Measurements from ENCODE around the gene TRMT44. TPM values are rescaled to one million over a fixed set of nuclear protein-coding genes. Genes with fewer than 3 reads are reported as not detected.

Gene TRMT44
- total RNA-seq, 1 experiment from 2014 or later, result 15.3 TPM

DNA sequence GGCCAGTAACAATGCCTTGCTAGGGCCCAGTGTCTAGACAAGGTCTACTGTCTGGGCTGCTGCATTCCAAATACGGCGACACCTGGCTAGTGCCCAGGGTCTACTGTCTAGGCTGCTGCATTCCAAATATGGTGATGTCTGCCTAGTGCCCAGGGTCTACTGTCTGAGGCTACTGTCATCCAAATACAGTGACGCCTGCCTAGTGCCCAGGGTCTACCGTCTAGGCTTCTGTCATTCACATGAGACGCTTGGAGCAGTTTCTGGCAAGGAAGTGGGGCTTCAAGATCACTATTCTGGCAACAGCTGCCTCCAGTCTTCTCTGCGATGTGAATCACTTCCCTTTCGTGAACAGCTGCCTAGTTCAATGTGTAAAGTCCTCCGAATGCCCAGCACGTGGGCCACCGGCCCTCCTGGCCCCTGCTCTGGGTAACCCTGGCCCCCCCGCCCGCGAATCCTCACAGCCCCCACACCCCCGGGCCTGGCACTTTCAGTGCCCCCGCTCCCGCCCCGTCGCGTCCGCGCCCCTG is 12.8 kb upstream of the TRMT44 start:
- Histone ChIP-seq H3K9ac (ENCODE audit: low read length) (peak overlapping the region; percentile 64), H3K9me3 (ENCODE audit: low read length) (no peaks in the 10 kb centered on the region), H4K20me1 (ENCODE audit: low read length) (no peaks in the 10 kb centered on the region), H3F3A (ENCODE audit: low read length, unreplicated experiment) (no peaks in the 10 kb centered on the region), H3K9me2 (replicated peaks; ENCODE audit: low read length) (no peaks in the 10 kb centered on the region), H3K4me1 (ENCODE audit: insufficient read depth, low read length) (peaks cover 3% of the 10 kb centered on the region; the same call in 1 of the 2 replicates), H3K36me3 (ENCODE audit: low read depth, low read length) (no peaks in the 10 kb centered on the region), H3K79me2 (ENCODE audit: low read length) (no peaks in the 10 kb centered on the region), H3K4me2 (ENCODE audit: low read length) (peak overlapping the region; percentile 97), H3K4me3 (ENCODE audit: low read length) (peak overlapping the region; percentile 71), H2AFZ (ENCODE audit: low read length) (peak overlapping the region; percentile 85), H3K27ac (ENCODE audit: low read length) (no peak overlapping the region), H3K27me3 (ENCODE audit: low read length) (no peaks in the 10 kb centered on the region)
- TF ChIP-seq EZH2phosphoT487 (IDR thresholded peaks at IDR 0.05; ENCODE audit: borderline replicate concordance, low read length) (no peak), EZH2 (IDR thresholded peaks at IDR 0.05; ENCODE audit: low read length, unreplicated experiment) (no peak)
- TF ChIP-seq, protein P1, sequence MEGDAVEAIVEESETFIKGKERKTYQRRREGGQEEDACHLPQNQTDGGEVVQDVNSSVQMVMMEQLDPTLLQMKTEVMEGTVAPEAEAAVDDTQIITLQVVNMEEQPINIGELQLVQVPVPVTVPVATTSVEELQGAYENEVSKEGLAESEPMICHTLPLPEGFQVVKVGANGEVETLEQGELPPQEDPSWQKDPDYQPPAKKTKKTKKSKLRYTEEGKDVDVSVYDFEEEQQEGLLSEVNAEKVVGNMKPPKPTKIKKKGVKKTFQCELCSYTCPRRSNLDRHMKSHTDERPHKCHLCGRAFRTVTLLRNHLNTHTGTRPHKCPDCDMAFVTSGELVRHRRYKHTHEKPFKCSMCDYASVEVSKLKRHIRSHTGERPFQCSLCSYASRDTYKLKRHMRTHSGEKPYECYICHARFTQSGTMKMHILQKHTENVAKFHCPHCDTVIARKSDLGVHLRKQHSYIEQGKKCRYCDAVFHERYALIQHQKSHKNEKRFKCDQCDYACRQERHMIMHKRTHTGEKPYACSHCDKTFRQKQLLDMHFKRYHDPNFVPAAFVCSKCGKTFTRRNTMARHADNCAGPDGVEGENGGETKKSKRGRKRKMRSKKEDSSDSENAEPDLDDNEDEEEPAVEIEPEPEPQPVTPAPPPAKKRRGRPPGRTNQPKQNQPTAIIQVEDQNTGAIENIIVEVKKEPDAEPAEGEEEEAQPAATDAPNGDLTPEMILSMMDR (conservative IDR thresholded peaks at IDR 0.05; ENCODE audit: low read depth, low read length), result no peak
- ATAC-seq (peak; percentile 48), DNase-seq (peak; percentile 18)
- CTCF ChIA-PET, result no interaction called here
- POLR2A ChIA-PET (ENCODE audit: unreplicated experiment), result interaction anchor here (0.9 kb wide), 1 partner anchor 119 kb away, joined by 6 read pairs; no protein-coding TSS in a partner anchor
- no TSS peak for BruUV-seq (replicated peaks)
- intact Hi-C loops (cut with micrococcal nuclease), result no loop called here

DNA sequence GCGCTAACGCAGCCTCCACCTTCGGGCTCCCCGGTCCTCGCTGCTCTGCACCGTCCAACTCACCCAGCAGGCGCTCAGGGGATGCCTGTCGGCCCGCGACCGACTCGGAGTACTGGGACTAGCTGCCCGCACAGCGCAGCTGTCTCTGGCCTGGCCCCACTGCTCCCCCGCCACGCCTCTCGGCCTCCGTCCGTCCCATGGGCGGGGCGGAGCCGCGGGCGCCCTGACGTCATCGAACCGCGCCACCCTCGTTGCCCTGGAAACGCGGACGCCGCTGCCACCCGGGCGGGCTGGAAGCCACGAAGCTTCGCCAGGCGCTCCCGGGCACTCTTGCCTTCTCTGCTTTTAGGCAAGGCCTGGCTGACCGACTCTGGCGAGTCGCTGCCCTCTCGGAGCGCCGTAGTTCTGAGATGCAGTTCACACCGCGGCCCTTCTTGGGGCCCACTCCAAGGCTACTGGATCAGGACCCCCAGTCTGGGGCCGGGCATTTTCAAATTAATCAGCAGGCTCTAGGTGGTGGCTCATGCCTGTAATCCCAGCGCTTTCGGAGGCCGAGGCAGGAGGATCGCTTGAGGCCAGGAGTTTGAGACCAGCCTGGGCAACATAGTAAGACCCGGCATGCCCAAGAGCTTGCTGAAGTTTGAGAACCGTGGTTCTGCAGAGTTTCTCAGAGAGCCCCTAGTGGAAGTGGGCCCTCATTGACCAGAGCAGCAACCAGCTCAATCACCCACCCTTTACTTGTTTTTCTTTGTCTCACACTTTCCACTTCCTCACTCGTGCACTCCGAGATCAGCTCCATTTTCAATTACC is 12.1 kb upstream of the TRMT44 start:
- Histone ChIP-seq H3K4me2 (ENCODE audit: low read length) (peak overlapping the region; percentile 97), H3K4me3 (ENCODE audit: low read length) (peak overlapping the region; percentile 71), H3K9ac (ENCODE audit: low read length) (peak overlapping the region; percentile 64), H3K27ac (ENCODE audit: low read length) (no peak overlapping the region), H3F3A (ENCODE audit: low read length, unreplicated experiment) (no peaks in the 10 kb centered on the region), H3K27me3 (ENCODE audit: low read length) (no peaks in the 10 kb centered on the region), H4K20me1 (ENCODE audit: low read length) (no peaks in the 10 kb centered on the region), H3K36me3 (ENCODE audit: low read depth, low read length) (no peaks in the 10 kb centered on the region), H3K79me2 (ENCODE audit: low read length) (no peaks in the 10 kb centered on the region), H3K9me3 (ENCODE audit: low read length) (no peaks in the 10 kb centered on the region), H3K4me1 (ENCODE audit: insufficient read depth, low read length) (peaks cover 3% of the 10 kb centered on the region; the same call in 1 of the 2 replicates), H2AFZ (ENCODE audit: low read length) (peak overlapping the region; percentile 85), H3K9me2 (replicated peaks; ENCODE audit: low read length) (no peaks in the 10 kb centered on the region)
- ChIA-PET CTCF (no interaction called here), POLR2A (ENCODE audit: unreplicated experiment) (interaction anchor here (0.9 kb wide), 1 partner anchor 119 kb away, joined by 6 read pairs; no protein-coding TSS in a partner anchor)
- no TSS peak for BruUV-seq (replicated peaks)
- intact Hi-C loops (cut with micrococcal nuclease), result no loop called here
- TF ChIP-seq EZH2phosphoT487 (IDR thresholded peaks at IDR 0.05; ENCODE audit: borderline replicate concordance, low read length) (no peak), EZH2 (IDR thresholded peaks at IDR 0.05; ENCODE audit: low read length, unreplicated experiment) (no peak)
- TF ChIP-seq, protein P1 (conservative IDR thresholded peaks at IDR 0.05; ENCODE audit: low read depth, low read length), result peak; percentile 50
- ATAC-seq, result peak; percentile 91
- DNase-seq, result peak; percentile 85

DNA sequence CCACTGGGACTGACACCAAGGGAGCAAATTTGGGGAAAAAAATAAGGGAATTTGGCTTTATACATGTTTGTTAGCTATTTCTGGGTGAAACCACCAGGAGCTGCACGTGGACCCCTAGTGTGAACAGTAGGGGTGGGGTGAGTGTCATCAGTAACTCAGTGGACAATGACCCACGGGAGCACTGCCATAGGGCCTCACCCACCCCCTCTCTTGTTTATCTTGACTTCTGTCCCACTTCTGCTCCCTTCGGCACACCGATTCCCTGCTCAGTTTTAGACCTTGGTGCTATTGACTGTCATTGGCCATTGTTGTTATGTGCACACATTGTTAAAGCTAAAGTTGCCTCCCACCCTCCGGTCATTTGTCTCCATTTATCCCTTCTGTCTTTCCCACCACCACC is 9.0 kb upstream of the TRMT44 start:
- Histone ChIP-seq H2AFZ (ENCODE audit: low read length) (no peak overlapping the region), H3F3A (ENCODE audit: low read length, unreplicated experiment) (no peaks in the 10 kb centered on the region), H3K9me2 (replicated peaks; ENCODE audit: low read length) (no peaks in the 10 kb centered on the region), H4K20me1 (ENCODE audit: low read length) (no peaks in the 10 kb centered on the region), H3K9ac (ENCODE audit: low read length) (no peak overlapping the region), H3K36me3 (ENCODE audit: low read depth, low read length) (no peaks in the 10 kb centered on the region), H3K9me3 (ENCODE audit: low read length) (no peaks in the 10 kb centered on the region), H3K4me3 (ENCODE audit: low read length) (no peak overlapping the region), H3K4me2 (ENCODE audit: low read length) (no peak overlapping the region), H3K27me3 (ENCODE audit: low read length) (no peaks in the 10 kb centered on the region), H3K27ac (ENCODE audit: low read length) (no peak overlapping the region), H3K79me2 (ENCODE audit: low read length) (no peaks in the 10 kb centered on the region), H3K4me1 (ENCODE audit: insufficient read depth, low read length) (peaks cover 3% of the 10 kb centered on the region; the same call in 1 of the 2 replicates)
- no peak for ATAC-seq
- no peak for TF ChIP-seq EZH2 (IDR thresholded peaks at IDR 0.05; ENCODE audit: low read length, unreplicated experiment)
- CTCF ChIA-PET, result no interaction called here
- no TSS peak for BruUV-seq (replicated peaks)
- POLR2A ChIA-PET (ENCODE audit: unreplicated experiment), result no interaction called here
- intact Hi-C loops (cut with micrococcal nuclease), result no loop called here
- DNase-seq, result no peak

All from PC-3 (cell line).